IPS-20b (cell line): Measurements from ENCODE around the gene STKLD1.
"Not testable (repeated sequence)": the region's sequence is repeated elsewhere in the genome, so short reads cannot be mapped to it uniquely, and the experiment has no call there.

Source experiments
- H3K27ac ChIP-seq: one replicate; pipeline ENCODE4 v1.5.1; 2013; ENCODE audit warnings: low read length
- H3K27me3 ChIP-seq: 2 replicates; pipeline ENCODE4 v1.6.1; 2013; ENCODE audit warnings: mild to moderate bottlenecking, low read length, inconsistent platforms; ENCODE audit not compliant: insufficient read depth
- H3K36me3 ChIP-seq: 2 replicates; pipeline ENCODE4 v1.6.1; 2013; ENCODE audit warnings: low read depth, mild to moderate bottlenecking, inconsistent platforms, low read length, moderate library complexity; ENCODE audit not compliant: insufficient read depth
- H3K4me1 ChIP-seq: 2 replicates; pipeline ENCODE4 v1.6.1; 2013; ENCODE audit warnings: mild to moderate bottlenecking, control low read depth, inconsistent platforms, low read length, moderate library complexity; ENCODE audit not compliant: insufficient read depth
- H3K4me3 ChIP-seq: 2 replicates; pipeline ENCODE4 v1.5.1; 2013; ENCODE audit warnings: mild to moderate bottlenecking, low read length, inconsistent platforms
- H3K9ac ChIP-seq: 2 replicates; pipeline ENCODE4 v1.6.1; 2013; ENCODE audit warnings: low read depth, mild to moderate bottlenecking, inconsistent platforms, low read length, moderate library complexity
- H3K9me3 ChIP-seq: 2 replicates; pipeline ENCODE4 v1.6.1; 2013; ENCODE audit warnings: mild to moderate bottlenecking, low read depth, low read length, inconsistent platforms; ENCODE audit not compliant: insufficient read depth

Gene STKLD1

DNA sequence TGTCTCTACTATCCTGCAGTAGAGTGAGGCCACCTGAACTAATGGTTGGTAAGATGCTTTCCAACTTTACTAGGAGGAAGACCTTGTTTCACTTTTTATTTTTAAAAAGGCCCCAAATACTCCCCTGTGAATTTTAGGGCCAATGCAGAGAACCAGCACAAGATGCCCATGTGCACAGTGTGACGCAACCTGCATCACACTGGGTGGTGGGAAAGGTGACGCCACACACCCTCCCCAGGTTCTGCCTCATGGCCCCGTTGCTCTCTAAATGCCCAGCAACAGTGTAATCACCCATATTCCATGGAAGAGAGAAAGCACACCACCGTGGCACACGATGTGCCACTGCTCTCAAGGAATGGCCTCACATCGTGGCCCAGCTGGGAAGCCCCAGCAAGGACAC lies 6.7 kb upstream of the STKLD1 start:
- no peaks in the 10 kb centered on the region for H3K27me3 ChIP-seq
- H3K9me3 ChIP-seq: no peaks in the 10 kb centered on the region
- H3K27ac ChIP-seq: no peak overlapping the region
- H3K4me1 ChIP-seq: peaks cover under 1% of the 10 kb centered on the region
- H3K4me3 ChIP-seq: no peak overlapping the region
- peaks cover 86% of the 10 kb centered on the region for H3K36me3 ChIP-seq
- H3K9ac ChIP-seq: no peak overlapping the region

DNA sequence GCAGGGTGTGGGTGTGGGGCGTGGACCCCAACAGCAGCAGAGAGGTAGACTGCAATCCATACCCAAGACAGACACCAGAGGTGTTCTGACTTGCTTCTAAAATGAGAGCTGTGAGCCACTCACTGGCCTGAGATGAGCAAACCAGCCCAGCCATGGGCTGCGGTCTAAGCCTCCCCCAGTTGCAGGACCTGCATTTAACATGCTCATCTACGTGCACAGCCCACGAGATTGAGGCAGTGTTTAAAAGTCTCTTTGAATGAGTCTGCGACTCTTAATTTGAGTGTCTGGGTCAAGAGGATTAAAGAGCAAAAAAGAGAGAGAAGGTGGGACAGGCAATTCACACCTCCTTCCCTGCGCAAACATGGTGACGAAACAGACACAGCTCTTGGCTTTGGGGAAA lies 6.2 kb upstream of the STKLD1 start:
- H3K4me3 ChIP-seq: no peak overlapping the region
- H3K27me3 ChIP-seq: no peaks in the 10 kb centered on the region
- H3K4me1 ChIP-seq: peaks cover 4% of the 10 kb centered on the region
- no peaks in the 10 kb centered on the region for H3K9me3 ChIP-seq
- H3K9ac ChIP-seq: no peak overlapping the region; the same call in 1 of the 2 replicates
- no peak overlapping the region for H3K27ac ChIP-seq
- peaks cover 81% of the 10 kb centered on the region for H3K36me3 ChIP-seq

DNA sequence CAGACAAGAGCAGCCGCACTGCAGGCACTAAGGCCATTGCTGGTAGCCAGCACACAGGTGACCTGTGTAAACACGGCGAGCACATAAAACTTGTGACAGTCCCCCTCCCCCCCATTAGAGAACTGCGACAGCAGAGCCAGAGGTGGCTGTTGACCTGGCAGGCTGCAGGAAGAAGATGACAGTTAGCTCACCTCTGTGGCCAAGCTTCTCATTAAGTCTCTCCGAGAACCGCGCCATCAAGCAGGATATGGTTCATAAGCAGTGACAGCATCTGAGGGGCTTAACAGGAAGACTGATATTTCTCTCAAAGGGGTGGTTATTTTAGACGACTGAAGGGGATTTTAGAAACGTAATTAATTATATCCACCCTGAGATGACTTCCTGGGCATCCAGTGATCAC lies 5.5 kb upstream of the STKLD1 start:
- H3K27ac ChIP-seq: no peak overlapping the region
- H3K9me3 ChIP-seq: no peaks in the 10 kb centered on the region
- peaks cover 73% of the 10 kb centered on the region for H3K36me3 ChIP-seq
- no peaks in the 10 kb centered on the region for H3K27me3 ChIP-seq
- H3K4me1 ChIP-seq: peaks cover 4% of the 10 kb centered on the region
- no peak overlapping the region for H3K4me3 ChIP-seq
- H3K9ac ChIP-seq: no peak overlapping the region

DNA sequence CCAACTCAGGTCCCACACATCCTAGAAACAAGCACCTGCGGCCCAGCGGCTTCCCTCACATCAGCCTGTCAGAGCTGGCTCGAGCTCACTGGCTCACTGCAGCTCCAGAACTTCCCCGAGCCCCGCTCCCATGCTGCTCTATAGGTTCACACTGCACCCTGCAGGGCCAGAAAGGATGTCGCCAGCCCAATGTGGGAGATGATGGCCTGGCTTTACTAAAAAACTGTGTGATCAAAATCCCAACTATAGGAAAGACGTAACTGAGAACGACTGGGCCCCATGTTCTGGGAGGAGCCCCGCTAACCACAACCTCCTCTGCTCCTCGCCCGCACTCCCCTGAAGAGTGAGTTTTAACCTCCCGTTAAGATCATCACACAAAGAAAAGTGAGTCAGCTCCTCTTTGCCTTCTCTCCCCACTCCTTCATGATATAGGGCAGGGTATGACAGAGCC lies 4.9 kb upstream of the STKLD1 start:
- Histone ChIP-seq H3K9ac (no peak overlapping the region), H3K4me3 (no peak overlapping the region), H3K36me3 (peaks cover 67% of the 10 kb centered on the region)

DNA sequence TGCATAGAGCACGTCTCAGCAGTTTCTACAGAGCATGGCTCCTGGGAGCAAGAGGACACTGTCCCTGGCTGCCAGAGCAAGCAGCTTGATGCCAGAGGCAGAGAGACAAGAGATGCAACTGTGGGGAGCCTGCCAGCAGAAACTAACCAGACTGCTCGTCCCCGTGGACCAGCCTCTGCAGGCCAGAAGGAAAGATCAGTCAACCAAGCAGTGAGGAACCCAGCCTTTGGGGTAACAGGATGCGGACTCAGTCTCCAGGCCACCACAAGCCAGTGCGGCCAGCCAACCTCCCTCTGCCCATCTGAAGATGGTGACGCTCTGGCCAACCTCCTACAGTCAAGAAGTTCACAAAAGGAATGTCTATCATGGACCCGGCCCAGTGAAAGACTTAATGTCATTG lies 4.0 kb upstream of the STKLD1 start:
- no peak overlapping the region for H3K27ac ChIP-seq
- peaks cover 4% of the 10 kb centered on the region for H3K4me1 ChIP-seq
- H3K9me3 ChIP-seq: no peaks in the 10 kb centered on the region
- no peak overlapping the region for H3K4me3 ChIP-seq
- peaks cover 9% of the 10 kb centered on the region for H3K27me3 ChIP-seq
- H3K9ac ChIP-seq: no peak overlapping the region
- H3K36me3 ChIP-seq: peaks cover 59% of the 10 kb centered on the region

More for the DNA sequence above, 4.9 kb upstream of the STKLD1 start:
- no peaks in the 10 kb centered on the region; the same call in 1 of the 2 replicates for H3K27me3 ChIP-seq
- no peak overlapping the region for H3K27ac ChIP-seq
- H3K4me1 ChIP-seq: peaks cover 4% of the 10 kb centered on the region
- no peaks in the 10 kb centered on the region for H3K9me3 ChIP-seq

DNA sequence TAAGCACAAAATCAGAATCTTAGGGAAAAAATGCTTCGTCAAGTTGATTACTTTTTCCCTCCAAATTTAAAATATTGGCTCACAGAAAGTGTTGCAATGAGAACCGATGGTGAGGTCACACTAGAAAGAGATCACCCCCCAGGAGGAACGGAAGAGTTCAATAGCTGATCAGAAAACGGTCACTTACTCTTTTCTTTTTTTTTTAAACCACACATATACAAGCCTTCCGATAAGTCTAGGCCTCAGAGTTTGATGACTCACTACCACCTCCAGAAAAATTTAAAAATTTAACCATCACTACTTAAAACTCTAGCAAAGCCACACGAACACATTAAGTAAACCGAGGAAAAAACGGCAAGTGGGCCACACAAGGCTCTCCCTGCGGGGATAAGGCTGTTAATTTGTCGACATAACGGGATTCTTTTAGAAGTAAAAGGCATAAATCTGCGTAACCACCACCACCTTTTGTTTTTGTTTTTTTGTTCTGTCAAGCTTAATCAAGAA lies 1.5 kb upstream of the STKLD1 start:
- H3K27ac ChIP-seq: no peak overlapping the region
- peak overlapping the region; percentile 90 for H3K4me3 ChIP-seq
- peak overlapping the region; percentile 77 for H3K9ac ChIP-seq
- peaks cover 36% of the 10 kb centered on the region for H3K36me3 ChIP-seq
- H3K27me3 ChIP-seq: peaks cover 11% of the 10 kb centered on the region
- H3K4me1 ChIP-seq: peaks cover 4% of the 10 kb centered on the region
- H3K9me3 ChIP-seq: no peaks in the 10 kb centered on the region

DNA sequence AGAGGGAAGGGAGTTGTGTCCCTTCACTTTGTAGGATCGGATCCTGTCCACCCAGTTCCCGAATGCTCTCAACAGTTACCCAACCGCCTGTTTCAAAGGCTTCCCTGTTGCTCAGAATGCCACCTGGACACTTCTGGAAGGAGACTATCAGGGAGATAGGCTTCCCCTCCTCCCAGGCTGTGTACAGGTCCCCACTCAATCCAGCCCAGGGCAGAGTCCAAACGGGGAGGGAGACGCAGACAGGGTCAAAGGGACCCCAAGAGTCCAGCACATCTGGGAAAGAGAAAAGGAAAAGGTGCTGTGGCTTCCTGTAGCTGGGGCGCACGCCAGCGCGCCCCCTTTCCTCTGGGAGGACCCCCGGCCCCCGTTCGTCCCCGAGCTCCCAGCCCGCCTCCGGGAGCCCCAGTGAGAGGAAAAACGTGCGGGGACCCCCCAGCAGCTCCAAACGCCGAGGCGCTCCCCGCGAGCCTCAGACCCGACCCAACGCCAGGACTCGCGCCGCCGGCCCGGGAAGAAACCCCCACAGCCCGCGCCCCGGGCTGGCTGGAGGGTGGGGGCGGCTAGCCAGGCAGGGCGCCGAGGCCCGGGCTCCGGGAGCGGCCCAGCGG lies 946 bp upstream of the STKLD1 start:
- peak overlapping the region; percentile 77 for H3K9ac ChIP-seq
- peak overlapping the region; percentile 90 for H3K4me3 ChIP-seq
- no peak overlapping the region for H3K27ac ChIP-seq
- peaks cover 30% of the 10 kb centered on the region for H3K36me3 ChIP-seq
- no peaks in the 10 kb centered on the region for H3K9me3 ChIP-seq
- peaks cover 4% of the 10 kb centered on the region for H3K4me1 ChIP-seq
- H3K27me3 ChIP-seq: peaks cover 11% of the 10 kb centered on the region

DNA sequence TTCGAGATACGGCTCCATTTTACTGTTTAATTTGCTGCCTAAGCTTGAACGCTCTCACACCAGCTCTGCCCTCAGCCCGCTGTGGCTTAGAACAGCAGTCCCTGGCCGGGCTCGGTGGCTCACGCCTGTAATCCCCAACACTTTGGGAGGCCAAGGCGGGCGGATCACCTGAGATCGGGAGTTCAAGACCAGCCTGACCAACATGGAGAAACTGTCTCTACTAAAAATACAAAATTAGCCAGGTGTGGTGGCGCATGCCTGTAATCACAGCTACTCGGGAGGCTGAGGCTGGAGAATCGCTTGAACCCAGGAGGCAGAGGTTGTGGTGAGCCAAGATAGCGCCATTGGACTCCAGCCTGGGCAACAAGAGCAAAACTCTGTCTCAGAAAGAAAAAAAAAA lies 1.1 kb downstream of the STKLD1 start:
- not testable (repeated sequence) for H3K27ac ChIP-seq, H3K9me3 ChIP-seq, H3K4me3 ChIP-seq, H3K4me1 ChIP-seq, H3K9ac ChIP-seq
- H3K36me3 ChIP-seq: peaks cover 12% of the 10 kb centered on the region
- peaks cover 11% of the 10 kb centered on the region for H3K27me3 ChIP-seq

DNA sequence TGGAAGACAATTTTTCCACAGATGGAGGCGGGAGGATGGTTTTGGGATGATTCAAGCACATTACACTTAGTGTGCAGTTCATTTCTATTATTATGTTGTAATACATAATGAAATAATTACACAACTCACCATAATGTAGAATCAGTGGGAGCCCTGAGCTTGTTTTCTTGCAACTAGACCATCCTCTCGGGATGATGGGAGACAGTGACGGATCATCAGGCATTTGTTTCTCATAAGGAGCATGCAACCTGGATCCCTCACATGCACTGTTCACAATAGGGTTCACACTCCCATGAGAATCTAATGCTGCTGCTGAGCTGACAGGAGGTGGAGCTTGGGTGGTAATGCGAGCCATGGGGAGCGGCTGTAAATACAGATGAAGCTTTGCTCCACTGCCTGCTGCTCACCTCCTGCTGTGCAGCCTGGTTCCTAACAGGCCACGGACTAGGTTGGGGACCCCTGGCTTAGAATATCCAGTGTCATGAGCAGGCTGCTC lies 1.6 kb downstream of the STKLD1 start:
- peaks cover 4% of the 10 kb centered on the region for H3K4me1 ChIP-seq
- no peaks in the 10 kb centered on the region for H3K9me3 ChIP-seq
- no peak overlapping the region for H3K27ac ChIP-seq
- H3K9ac ChIP-seq: no peak overlapping the region
- peaks cover 7% of the 10 kb centered on the region for H3K36me3 ChIP-seq
- H3K4me3 ChIP-seq: no peak overlapping the region
- peaks cover 11% of the 10 kb centered on the region for H3K27me3 ChIP-seq

DNA sequence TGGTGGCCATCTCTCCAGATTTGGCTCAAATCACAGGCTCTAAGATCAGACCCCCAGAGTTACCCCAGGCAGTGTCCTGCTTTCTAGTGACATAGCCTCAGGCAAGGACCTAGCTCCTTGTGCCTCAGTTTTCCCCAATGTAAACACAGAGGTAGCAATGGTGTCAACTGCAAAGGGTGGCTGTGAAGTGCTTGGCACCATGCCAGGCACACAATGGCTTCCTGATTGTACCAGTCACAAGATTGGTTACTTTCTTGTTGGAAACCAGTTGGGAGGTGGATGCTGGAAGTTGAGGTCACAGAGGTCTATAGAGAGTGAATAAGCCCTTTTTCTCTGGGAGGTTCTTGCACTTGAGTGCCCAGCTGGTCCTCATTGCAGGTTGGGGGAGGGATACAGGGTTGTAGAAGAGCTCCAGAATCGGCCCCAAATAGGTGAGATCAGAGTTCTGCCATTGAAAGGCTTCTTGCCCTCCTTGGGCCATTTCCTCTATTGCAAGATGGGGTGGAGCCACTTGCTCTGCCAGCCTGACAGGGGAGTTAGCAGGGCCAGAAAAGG lies 2.3 kb downstream of the STKLD1 start:
- H3K4me3 ChIP-seq: no peak overlapping the region
- H3K36me3 ChIP-seq: no peaks in the 10 kb centered on the region; the same call in 1 of the 2 replicates
- H3K4me1 ChIP-seq: peaks cover 4% of the 10 kb centered on the region; the same call in 1 of the 2 replicates
- H3K27ac ChIP-seq: no peak overlapping the region
- H3K9ac ChIP-seq: no peak overlapping the region
- H3K27me3 ChIP-seq: peaks cover 11% of the 10 kb centered on the region
- no peaks in the 10 kb centered on the region for H3K9me3 ChIP-seq

DNA sequence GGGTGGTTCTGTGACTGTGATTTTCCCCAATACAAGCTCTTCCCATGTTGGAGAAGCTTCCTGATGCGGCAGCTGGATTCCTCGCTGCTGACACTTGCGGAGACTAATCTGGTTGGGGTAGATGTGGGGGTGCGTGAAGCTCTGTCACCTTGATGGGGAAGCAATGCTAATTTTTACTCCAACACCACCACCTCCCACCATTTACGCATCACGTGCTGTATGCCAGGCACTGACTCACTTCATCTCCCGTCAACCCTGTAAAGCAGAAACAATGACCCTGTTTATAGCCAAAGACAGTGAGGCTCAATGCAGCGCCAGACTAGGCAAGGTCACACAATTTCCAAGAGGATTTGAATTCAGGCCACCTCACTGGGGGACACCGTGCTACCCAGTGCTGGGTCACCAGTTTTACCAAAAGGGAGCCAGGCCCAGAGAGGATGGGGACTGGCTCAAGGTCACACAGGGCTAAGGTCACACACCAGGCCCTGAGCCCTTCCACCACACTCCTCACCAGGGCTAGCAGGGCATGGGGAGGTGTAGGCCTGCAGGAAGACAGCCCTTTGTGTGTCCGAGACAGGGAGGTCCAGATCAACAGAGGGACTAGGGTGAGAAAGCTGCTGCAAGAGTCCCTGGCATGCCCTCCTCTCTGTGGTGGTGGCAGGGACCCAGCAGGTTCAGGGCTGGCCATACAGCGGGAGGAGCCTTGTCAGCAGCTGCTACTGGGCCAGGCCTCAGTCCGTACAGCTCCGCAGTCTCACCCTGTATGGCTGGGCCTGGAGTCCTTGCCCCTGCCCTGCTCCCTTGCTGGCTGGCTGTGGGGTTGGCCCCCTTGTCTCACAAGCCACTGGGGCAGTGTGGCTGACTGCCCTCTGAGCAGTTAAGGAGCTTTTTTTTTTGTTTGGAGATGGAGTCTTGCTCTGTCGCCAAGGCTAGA lies 3.3 kb downstream of the STKLD1 start:
- Histone ChIP-seq H3K27ac (no peak overlapping the region), H3K9me3 (no peaks in the 10 kb centered on the region), H3K36me3 (no peaks in the 10 kb centered on the region), H3K27me3 (peaks cover 11% of the 10 kb centered on the region), H3K9ac (no peak overlapping the region), H3K4me3 (no peak overlapping the region), H3K4me1 (peaks cover 4% of the 10 kb centered on the region; the same call in 1 of the 2 replicates)
